ENCODE data around the gene RNF141.

The RNF141 gene, protein sequence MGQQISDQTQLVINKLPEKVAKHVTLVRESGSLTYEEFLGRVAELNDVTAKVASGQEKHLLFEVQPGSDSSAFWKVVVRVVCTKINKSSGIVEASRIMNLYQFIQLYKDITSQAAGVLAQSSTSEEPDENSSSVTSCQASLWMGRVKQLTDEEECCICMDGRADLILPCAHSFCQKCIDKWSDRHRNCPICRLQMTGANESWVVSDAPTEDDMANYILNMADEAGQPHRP

DNA sequence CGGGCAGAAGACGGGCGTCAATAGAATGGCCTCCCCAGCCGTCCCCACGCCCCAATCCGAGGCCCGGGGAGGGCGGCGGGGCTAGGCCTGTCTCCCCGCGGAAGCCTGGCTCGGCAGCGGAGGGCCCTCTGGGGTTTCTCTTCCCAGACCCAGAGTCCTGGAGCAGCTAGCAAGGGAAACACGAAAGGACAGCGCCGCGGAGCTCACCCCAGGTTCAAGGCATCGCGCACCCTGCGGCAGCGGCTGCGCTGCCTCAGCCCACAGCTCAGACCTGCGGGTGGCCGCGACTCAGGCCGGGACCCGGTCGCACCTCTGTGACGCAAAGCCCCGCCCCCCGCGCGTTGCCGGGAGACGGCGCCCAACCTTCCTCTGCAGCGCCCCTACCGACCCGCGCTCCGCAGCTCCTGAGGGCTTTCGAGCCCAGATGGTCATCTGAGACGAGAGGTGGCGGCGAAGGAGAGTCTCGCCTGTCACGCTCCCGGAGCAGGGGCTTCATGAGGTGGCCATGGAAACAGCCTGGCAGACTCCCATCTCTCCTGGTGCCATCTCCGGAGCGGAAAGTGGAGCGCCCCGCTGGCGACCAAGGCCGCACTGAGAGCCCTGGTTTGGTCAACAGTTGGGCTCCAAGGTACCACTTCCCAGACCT is at the start of gene RNF141:
Gene RNF141 (minus strand): TSS at position 273 of the 646 bp plus-strand sequence. CDS start 7,029 bp downstream, outside the sequence.
- Histone ChIP-seq H3K9me3 (ENCODE audit: control insufficient read depth in 1 of 2, low read length in 2 of 2) (no peaks in the 10 kb centered on the region), H3K27me3 (ENCODE audit: low read depth, low read length) (no peaks in the 10 kb centered on the region), H3K4me3 (ENCODE audit: low read depth in 1 of 2, low read length in 2 of 2) (peak within 1 kb of the TSS; percentile 83), H3K27ac (ENCODE audit: low read length) (peak within 1 kb of the TSS; percentile 71), H3K36me3 (ENCODE audit: control insufficient read depth in 1 of 2, insufficient read depth in 2 of 2, low read length in 2 of 2) (no peaks in the 10 kb centered on the region), H3K4me1 (ENCODE audit: control insufficient read depth in 1 of 2, insufficient read depth in 2 of 2, low read length in 2 of 2) (peaks cover 5 to 8% of the 10 kb centered on the region in 2 donors)

DNA sequence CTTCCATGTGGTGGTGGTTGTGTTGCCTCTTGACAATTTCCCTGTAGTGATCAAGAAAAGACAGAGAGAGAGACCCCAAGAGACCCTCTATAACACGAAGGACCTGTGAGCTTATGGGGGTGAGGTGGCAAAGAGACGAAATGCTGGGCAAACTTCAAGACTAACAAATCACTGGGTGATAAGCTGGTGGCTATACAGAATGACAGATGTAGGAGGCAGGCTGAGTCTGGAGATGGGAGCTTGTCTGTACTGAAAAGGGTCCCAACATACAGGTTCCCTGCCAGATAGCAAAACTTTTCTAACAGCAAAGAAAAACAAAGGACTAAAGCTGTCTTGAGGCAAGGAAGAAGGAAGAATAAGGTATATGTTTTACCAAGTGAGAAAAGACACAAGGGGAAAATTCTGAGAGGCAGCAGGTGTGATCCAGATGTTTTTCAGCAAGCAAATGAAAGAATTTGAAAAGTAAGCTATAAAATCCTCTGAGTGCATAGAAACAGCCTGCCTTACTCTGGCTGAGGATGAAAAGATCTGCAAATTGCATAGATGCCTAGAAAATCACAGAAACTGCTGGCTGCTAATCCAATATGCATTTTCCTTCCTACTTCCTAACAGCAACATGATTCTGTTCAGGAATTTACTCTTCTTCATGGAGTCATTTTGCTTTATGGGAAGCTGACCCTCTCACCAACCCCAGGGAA is 49.4 kb upstream of the RNF141 start:
- H3K4me3 ChIP-seq (ENCODE audit: low read depth in 1 of 2, low read length in 2 of 2): no peak overlapping the region
- peaks cover 0 to 9% of the 10 kb centered on the region in 2 donors for H3K4me1 ChIP-seq (ENCODE audit: control insufficient read depth in 1 of 2, insufficient read depth in 2 of 2, low read length in 2 of 2)
- H3K27me3 ChIP-seq (ENCODE audit: low read depth, low read length): no peaks in the 10 kb centered on the region
- H3K9me3 ChIP-seq (ENCODE audit: control insufficient read depth in 1 of 2, low read length in 2 of 2): no peaks in the 10 kb centered on the region
- peaks cover 5% of the 10 kb centered on the region in 2 donors for H3K36me3 ChIP-seq (ENCODE audit: control insufficient read depth in 1 of 2, insufficient read depth in 2 of 2, low read length in 2 of 2)
- H3K27ac ChIP-seq (ENCODE audit: low read length): peak overlapping the region; percentile 79

DNA sequence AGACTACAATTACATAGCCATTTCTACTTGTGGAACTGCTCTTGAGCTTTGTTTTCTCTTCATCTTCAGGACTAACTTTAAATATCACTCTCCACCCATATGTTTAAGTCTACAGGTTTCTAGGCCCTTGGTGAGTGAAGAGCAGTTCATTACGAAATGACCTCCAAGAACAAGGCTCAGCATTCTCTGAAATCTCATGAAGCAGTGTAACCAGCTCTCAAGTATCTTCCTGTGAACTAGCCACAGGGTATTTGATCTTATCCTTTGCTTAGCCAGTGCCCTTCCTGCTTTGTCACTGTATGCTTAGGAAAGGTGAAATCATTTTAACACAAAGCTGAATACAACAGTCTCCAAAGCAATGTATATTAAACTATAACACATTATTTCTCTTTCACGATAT is 47.9 kb upstream of the RNF141 start:
- H3K36me3 ChIP-seq (ENCODE audit: control insufficient read depth in 1 of 2, insufficient read depth in 2 of 2, low read length in 2 of 2): peaks cover 3 to 5% of the 10 kb centered on the region in 2 donors
- H3K27me3 ChIP-seq (ENCODE audit: low read depth, low read length): no peaks in the 10 kb centered on the region
- no peak overlapping the region for H3K4me3 ChIP-seq (ENCODE audit: low read depth in 1 of 2, low read length in 2 of 2)
- H3K9me3 ChIP-seq (ENCODE audit: control insufficient read depth in 1 of 2, low read length in 2 of 2): no peaks in the 10 kb centered on the region
- H3K27ac ChIP-seq (ENCODE audit: low read length): no peak overlapping the region
- peaks cover 0 to 14% of the 10 kb centered on the region in 2 donors for H3K4me1 ChIP-seq (ENCODE audit: control insufficient read depth in 1 of 2, insufficient read depth in 2 of 2, low read length in 2 of 2)

DNA sequence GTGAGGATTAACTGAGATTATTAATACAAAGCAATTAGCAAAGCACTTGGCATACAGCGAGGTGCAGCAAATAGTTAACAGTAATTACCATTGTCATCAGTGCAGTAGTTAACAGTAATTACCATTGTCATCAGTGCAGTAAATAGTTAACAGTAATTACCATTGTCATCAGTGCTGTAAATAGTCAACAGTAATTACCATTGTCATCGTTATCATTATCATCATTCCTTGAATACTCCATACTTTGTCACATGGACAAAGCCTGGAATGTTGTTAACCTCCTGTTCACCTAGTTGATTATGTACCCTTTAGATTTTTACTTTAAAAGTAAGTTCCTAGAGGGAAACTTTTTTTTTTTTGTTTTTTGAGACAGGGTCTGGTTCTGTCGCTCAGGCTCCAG is 47.0 kb upstream of the RNF141 start:
- Histone ChIP-seq H3K36me3 (ENCODE audit: control insufficient read depth in 1 of 2, insufficient read depth in 2 of 2, low read length in 2 of 2) (peaks cover 0 to 5% of the 10 kb centered on the region in 2 donors), H3K27me3 (ENCODE audit: low read depth, low read length) (no peaks in the 10 kb centered on the region), H3K27ac (ENCODE audit: low read length) (peak overlapping the region; percentile 71), H3K4me1 (ENCODE audit: control insufficient read depth in 1 of 2, insufficient read depth in 2 of 2, low read length in 2 of 2) (peaks cover 0 to 24% of the 10 kb centered on the region in 2 donors), H3K4me3 (ENCODE audit: low read depth in 1 of 2, low read length in 2 of 2) (no peak overlapping the region), H3K9me3 (ENCODE audit: control insufficient read depth in 1 of 2, low read length in 2 of 2) (no peaks in the 10 kb centered on the region)

DNA sequence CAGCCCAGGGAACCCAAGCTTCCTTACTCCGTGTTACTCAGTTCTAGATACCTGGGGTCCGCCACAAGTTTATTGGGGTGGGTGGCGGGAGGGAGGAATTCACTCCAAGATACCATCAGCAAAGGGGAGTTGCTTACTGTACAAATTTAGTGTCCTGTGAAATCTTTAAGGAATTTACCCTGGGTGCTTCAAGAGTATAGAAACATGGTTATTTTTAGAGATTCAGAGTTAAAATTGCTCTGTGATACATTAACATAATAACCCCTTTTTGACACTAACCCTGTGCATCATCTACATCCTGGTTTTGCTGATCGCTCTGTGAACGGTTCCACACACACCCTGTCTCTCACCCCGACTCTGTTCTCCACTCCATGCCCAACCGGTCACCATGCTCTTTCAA is 46.4 kb upstream of the RNF141 start:
- Histone ChIP-seq H3K27me3 (ENCODE audit: low read depth, low read length) (no peaks in the 10 kb centered on the region), H3K4me1 (ENCODE audit: control insufficient read depth in 1 of 2, insufficient read depth in 2 of 2, low read length in 2 of 2) (peaks cover 0 to 24% of the 10 kb centered on the region in 2 donors), H3K36me3 (ENCODE audit: control insufficient read depth in 1 of 2, insufficient read depth in 2 of 2, low read length in 2 of 2) (peaks cover 0 to 5% of the 10 kb centered on the region in 2 donors), H3K9me3 (ENCODE audit: control insufficient read depth in 1 of 2, low read length in 2 of 2) (no peaks in the 10 kb centered on the region), H3K4me3 (ENCODE audit: low read depth in 1 of 2, low read length in 2 of 2) (no peak overlapping the region), H3K27ac (ENCODE audit: low read length) (peak overlapping the region; percentile 71)

DNA sequence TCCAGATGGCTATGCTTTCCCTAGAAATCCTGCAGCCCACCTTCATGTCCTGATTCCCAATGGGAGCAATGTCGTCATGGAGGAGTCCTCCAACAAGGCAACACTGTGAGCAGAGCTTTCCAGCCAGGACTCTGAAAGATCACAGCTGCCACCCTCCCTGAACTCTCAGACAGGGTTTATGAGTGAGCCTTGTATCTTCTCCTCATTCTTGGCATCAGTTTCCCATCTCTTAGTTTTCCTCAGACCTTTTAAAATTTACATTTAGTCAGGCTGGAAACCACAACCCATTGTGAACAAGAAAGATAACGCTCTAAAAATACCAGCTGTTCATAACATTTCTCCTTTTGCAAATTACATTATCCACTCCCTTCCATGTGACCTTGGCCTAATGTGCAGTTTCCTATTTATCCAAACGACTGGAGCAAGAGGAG is 43.1 kb upstream of the RNF141 start:
- Histone ChIP-seq H3K27me3 (ENCODE audit: low read depth, low read length) (no peaks in the 10 kb centered on the region), H3K4me3 (ENCODE audit: low read depth in 1 of 2, low read length in 2 of 2) (no peak overlapping the region), H3K4me1 (ENCODE audit: control insufficient read depth in 1 of 2, insufficient read depth in 2 of 2, low read length in 2 of 2) (peaks cover 7 to 43% of the 10 kb centered on the region in 2 donors), H3K27ac (ENCODE audit: low read length) (peak overlapping the region; percentile 56), H3K9me3 (ENCODE audit: control insufficient read depth in 1 of 2, low read length in 2 of 2) (no peaks in the 10 kb centered on the region), H3K36me3 (ENCODE audit: control insufficient read depth in 1 of 2, insufficient read depth in 2 of 2, low read length in 2 of 2) (peaks cover 0 to 14% of the 10 kb centered on the region in 2 donors)

DNA sequence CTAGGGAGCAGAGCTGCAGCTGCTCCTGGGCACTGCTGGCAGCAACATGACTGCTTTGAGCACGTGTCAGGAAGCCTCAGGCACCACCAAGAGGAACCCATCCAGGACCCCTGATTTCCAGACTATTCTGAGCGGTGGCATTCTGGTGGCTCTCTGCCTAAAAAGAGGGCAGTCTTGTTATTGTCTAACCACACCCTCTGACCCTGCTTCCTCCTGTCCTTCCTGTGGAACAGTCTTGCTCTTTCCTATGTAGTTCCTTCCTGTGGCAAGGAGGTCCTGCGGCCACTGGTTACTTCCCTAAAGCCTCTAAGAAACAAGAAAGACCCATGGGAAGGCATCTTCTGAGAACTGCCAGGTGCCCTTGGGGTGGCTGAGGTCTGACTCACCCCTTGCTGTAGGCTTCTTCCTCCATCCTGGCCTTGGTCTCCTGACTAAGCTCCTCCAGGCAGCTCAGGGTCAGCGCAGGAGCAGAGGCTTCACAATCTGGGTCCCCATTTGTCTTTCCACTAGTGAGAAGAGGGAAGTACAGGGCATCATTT is 40.6 kb upstream of the RNF141 start:
- Histone ChIP-seq H3K4me1 (ENCODE audit: control insufficient read depth in 1 of 2, insufficient read depth in 2 of 2, low read length in 2 of 2) (peaks cover 7 to 48% of the 10 kb centered on the region in 2 donors), H3K9me3 (ENCODE audit: control insufficient read depth in 1 of 2, low read length in 2 of 2) (no peaks in the 10 kb centered on the region), H3K36me3 (ENCODE audit: control insufficient read depth in 1 of 2, insufficient read depth in 2 of 2, low read length in 2 of 2) (peaks cover 0 to 24% of the 10 kb centered on the region in 2 donors), H3K27me3 (ENCODE audit: low read depth, low read length) (no peaks in the 10 kb centered on the region), H3K27ac (ENCODE audit: low read length) (peak overlapping the region; percentile 32), H3K4me3 (ENCODE audit: low read depth in 1 of 2, low read length in 2 of 2) (no peak overlapping the region)

DNA sequence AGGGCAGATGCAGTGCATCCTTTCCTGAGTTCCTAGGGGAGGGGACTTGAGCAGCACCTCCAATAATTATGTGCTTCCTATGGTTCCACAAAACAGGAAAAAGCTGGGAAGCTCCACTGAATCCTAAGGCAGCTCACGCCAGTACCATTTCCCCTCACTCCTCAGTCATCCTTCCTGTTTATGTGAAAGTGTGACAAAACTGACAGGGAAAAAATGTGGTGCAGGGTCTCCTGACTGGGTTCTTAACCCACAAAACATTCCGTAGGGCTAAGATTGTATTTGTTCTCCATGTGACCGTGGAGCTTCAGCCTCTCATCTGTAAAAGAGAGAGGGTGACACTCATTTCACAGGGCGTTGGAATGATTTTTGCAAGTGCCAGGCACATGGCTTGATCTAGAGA is 39.6 kb upstream of the RNF141 start:
- H3K27ac ChIP-seq (ENCODE audit: low read length): peak overlapping the region; percentile 32
- H3K36me3 ChIP-seq (ENCODE audit: control insufficient read depth in 1 of 2, insufficient read depth in 2 of 2, low read length in 2 of 2): peaks cover 0 to 33% of the 10 kb centered on the region in 2 donors
- no peaks in the 10 kb centered on the region for H3K9me3 ChIP-seq (ENCODE audit: control insufficient read depth in 1 of 2, low read length in 2 of 2)

DNA sequence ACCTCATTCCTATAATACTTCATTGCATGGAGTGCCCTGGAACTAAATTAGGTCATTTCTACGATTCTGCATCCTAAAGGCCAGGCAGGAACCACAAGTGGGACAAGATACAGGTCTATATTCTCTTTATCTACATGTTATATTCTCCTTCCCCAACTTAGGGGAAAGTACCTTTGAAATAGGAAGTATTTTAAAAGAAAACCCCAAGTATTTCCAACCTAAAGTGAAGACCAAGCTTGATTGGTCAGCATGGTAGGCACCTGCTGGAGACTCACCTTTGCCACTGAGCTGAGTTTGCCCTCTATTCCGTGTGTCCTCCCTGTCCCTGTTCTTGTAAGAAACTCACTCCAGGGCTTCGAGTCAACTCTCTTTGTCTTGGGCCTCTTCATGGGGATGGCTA is 38.7 kb upstream of the RNF141 start:
- no peak overlapping the region for H3K4me3 ChIP-seq (ENCODE audit: low read depth in 1 of 2, low read length in 2 of 2)
- no peaks in the 10 kb centered on the region for H3K27me3 ChIP-seq (ENCODE audit: low read depth, low read length)
- H3K36me3 ChIP-seq (ENCODE audit: control insufficient read depth in 1 of 2, insufficient read depth in 2 of 2, low read length in 2 of 2): peaks cover 0 to 41% of the 10 kb centered on the region in 2 donors
- no peak overlapping the region for H3K27ac ChIP-seq (ENCODE audit: low read length)
- H3K4me1 ChIP-seq (ENCODE audit: control insufficient read depth in 1 of 2, insufficient read depth in 2 of 2, low read length in 2 of 2): peaks cover 7 to 42% of the 10 kb centered on the region in 2 donors
- H3K9me3 ChIP-seq (ENCODE audit: control insufficient read depth in 1 of 2, low read length in 2 of 2): no peaks in the 10 kb centered on the region

More for the DNA sequence above, 39.6 kb upstream of the RNF141 start:
- Histone ChIP-seq H3K4me3 (ENCODE audit: low read depth in 1 of 2, low read length in 2 of 2) (no peak overlapping the region), H3K4me1 (ENCODE audit: control insufficient read depth in 1 of 2, insufficient read depth in 2 of 2, low read length in 2 of 2) (peaks cover 7 to 45% of the 10 kb centered on the region in 2 donors), H3K27me3 (ENCODE audit: low read depth, low read length) (no peaks in the 10 kb centered on the region)

DNA sequence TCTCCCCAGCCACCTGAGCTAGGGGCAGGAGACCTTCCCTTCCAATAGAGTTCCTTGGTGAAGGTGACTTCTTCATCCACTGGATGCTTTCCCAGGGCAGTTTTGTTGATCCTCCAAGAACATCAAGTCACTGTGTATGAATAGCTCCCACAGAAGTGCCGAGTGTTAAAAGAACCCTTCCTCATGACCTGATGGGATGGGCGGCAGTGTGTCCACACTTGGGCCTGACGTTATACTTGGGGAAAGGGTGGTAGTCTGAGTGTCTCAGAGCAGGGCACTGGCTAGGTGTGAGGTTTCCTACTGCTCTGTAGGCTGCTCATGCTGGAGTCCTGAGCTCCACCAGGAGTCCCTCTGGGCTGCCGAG is 35.0 kb upstream of the RNF141 start:
- Histone ChIP-seq H3K27ac (ENCODE audit: low read length) (no peak overlapping the region), H3K9me3 (ENCODE audit: control insufficient read depth in 1 of 2, low read length in 2 of 2) (no peaks in the 10 kb centered on the region), H3K36me3 (ENCODE audit: control insufficient read depth in 1 of 2, insufficient read depth in 2 of 2, low read length in 2 of 2) (peaks cover 0 to 38% of the 10 kb centered on the region in 2 donors)

More for the DNA sequence above, 35.0 kb upstream of the RNF141 start:
- Histone ChIP-seq H3K4me1 (ENCODE audit: control insufficient read depth in 1 of 2, insufficient read depth in 2 of 2, low read length in 2 of 2) (peaks cover 5 to 33% of the 10 kb centered on the region in 2 donors), H3K27me3 (ENCODE audit: low read depth, low read length) (no peaks in the 10 kb centered on the region), H3K4me3 (ENCODE audit: low read depth in 1 of 2, low read length in 2 of 2) (no peak overlapping the region)

Measured in muscle layer of duodenum (tissue), 2 donors.